Measurements from ENCODE around the gene DDOST.
"Not testable (repeated sequence)": the region's sequence is repeated elsewhere in the genome, so short reads cannot be mapped to it uniquely, and the experiment has no call there.

Gene DDOST

DNA sequence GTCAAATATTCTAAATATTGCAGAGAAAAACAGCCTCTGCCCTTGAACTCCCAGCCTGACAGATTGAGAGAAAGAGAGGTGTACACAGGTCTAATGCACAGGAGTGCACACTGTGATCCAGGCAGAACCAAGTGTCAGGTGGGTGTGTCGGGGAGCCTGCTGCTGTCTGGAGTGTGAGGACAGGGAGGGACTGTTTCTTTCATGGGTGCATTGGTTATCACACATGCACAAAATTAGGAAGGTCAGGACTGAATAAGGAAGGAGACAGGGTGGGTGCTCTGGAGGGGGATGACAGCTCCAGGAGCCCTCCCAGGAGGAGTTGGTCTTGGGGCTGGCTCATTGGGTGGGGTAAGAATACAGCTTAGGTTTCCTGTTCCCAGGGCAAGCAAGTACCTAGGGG is 41.2 kb downstream of the DDOST start:
- DNase-seq: no peak

DNA sequence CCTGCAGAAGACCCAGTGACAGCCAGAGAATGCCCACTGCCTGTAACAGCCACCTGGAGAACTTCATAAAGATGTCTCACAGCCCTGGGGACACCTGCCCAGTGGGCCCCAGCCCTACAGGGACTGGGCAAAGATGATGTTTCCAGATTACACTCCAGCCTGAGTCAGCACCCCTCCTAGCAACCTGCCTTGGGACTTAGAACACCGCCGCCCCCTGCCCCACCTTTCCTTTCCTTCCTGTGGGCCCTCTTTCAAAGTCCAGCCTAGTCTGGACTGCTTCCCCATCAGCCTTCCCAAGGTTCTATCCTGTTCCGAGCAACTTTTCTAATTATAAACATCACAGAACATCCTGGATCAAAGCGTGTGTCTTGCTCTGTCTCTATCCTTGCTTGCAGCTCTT is 42.6 kb downstream of the DDOST start:
- no peak for DNase-seq

DNA sequence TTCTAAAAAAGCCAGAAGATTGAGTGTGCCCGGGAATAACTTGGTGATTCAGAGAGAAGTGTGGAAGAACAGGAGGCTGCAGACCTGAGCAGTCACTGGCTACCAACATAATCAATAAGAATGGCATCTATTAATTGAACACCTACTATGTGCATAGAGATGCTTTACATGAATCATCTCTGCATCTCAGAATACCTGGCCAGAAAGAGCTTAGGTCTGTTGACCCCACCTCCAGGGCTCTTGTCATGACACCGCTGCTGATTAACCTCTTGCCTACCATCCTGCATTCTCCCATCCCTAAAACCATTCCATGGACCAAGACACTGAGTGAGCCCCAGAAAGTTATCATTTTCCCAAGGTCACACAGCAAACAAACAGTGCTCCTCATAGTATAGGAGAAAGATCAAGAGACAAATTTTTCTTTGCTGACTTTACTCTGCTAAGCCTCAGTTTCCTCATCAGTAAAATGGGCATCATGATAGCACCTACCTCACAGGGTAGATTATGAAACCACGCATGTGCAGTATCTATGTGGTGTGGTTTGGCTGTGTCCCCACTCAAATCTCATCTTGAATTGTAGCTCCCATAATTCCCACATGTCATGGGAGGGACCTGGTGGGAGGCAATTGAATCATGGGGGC is 44.2 kb downstream of the DDOST start:
- no peak for DNase-seq

DNA sequence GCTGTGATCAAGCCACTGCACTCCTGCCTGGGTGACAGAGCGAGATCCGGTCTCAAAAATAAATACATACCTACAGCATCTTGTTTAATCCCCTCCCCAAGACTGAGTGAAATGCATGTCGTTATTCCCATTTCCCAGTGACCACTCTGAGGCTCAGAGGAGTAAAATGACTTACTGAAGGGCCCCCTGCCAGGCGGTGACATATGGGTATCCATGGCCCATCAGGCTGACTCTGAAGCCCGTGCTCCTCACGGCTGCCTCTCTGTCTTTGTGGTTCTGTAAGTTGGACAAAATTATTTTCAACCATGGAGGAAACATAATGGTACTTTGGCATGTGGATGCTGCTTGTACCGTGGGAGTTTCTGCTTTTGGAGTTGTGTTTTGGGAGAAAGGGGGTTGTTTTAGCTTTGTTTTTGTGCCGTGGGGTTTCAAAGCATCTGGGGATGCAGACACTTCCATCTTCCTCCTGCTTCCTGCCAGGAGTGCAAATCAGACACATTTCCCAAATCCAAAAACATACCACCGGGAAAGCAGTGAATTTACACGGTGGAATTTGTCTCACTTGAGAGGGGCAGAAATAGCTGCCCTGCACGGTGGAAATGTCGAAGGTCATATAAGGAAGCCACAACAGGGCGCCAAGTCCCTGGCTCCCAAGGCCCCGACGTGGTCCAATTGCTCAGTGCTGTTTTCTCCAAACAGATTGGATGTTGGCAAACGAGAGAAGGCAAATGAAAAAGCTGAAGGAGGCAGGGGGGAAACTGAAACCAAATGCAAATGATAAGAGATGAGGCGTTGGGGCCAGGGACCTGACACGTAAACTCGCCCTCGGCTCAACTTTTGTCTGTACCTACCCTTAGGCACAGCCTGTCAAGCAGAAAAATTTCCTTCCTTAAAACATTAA is 45.0 kb downstream of the DDOST start:
- DNase-seq: no peak

DNA sequence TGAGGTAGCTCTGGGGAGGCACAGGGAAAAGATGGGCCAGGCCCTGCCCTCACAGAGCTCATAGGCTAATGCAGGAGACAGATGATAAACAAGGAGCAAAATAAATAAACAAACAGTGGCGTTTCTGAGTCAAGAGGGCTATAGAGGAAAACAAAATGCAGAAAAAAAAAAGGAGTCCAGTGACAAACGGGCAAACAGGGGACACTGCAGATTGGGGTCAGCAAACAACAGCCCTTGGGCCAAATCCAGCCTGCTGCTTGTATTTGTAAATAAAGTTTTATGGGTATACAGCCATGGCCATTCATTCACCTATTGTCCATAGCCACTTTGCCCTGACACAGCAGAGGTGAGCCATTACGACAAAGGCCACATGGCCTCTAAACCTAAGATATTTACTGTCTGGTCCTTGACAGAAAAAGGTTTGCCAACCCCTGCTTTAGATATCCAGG is 47.0 kb downstream of the DDOST start:
- DNase-seq: no peak

DNA sequence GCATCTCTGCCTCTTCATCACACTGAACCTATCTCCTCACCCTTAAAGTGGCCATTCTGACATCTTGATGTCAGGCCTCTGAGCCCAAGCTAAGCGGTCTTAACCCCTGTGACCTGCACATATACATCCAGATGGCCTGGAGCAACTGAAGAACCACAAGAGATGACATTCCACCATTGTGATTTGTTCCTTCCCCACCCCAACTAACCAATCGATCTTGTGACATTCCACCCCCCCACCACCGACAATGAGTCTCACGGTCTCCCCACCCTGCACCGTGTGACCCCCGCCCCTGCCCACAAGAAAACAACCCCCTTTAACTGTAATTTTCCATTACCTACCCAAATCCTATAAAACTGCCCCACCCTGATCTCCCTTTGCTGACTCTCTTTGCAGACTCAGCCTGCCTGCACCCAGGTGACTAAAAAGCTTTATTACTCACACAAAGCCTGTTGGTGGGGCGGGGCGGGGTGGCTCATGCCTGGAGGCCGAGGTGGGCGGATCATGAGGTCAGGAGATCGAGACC is 48.9 kb downstream of the DDOST start:
- no peak for DNase-seq

DNA sequence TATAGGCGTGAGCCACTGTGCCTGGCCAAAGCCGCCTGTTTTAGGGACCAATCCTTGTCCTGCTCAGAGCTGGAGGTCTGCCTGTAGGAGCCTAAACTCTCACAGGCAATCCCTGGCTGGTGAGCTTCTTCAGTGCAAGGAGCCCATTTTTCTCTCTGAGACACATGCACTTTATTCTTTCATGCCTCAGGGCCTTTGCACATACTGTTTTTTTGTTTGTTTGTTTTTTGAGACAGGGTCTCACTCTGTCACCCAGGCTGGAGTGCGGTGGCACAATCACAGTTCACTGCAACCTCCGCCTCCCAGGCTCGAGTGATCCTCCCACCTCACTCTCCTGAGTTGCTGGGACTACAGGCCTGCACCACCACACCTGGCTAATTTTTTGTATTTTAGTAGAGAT is 49.5 kb downstream of the DDOST start:
- DNase-seq: no peak

DNA sequence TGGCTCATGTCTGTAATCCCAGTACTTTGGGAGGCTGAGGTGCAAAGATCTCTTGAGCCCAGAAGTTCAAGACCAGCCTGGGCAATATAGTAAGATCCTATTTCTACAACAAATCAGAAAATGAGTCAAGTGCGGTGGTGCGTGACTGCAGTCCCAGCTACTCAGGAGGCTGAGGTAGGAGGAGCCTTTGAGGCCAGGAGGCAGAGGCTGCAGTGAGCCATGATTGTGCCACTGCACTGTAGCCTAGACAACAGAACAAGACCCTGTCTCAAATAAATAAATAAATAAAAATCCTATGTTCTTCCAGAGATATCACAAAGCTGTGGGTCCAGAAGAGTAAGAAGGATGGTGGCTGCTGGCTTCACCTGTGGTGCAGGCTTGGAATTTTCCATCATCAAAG is 50.2 kb downstream of the DDOST start:
- DNase-seq: no peak

DNA sequence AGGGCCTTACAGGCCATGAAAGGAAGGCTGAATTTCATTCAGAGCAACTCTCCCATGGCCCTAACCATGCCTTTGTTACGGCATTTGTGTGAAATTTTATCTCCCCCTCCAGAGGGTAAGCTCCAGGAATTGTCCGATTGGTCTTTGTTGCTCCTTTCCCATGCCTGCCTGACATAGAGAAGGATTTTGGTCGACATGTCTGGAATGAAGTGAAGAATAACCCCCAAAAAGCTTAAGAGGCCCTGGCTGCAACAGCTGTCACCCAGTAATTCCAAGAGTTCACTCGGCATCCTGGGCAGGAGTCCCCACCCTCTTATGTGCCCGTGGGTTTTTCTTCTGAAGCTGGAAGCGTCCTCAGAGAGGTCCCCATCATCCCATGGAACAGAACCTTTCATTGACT is 51.6 kb downstream of the DDOST start:
- no peak for DNase-seq

DNA sequence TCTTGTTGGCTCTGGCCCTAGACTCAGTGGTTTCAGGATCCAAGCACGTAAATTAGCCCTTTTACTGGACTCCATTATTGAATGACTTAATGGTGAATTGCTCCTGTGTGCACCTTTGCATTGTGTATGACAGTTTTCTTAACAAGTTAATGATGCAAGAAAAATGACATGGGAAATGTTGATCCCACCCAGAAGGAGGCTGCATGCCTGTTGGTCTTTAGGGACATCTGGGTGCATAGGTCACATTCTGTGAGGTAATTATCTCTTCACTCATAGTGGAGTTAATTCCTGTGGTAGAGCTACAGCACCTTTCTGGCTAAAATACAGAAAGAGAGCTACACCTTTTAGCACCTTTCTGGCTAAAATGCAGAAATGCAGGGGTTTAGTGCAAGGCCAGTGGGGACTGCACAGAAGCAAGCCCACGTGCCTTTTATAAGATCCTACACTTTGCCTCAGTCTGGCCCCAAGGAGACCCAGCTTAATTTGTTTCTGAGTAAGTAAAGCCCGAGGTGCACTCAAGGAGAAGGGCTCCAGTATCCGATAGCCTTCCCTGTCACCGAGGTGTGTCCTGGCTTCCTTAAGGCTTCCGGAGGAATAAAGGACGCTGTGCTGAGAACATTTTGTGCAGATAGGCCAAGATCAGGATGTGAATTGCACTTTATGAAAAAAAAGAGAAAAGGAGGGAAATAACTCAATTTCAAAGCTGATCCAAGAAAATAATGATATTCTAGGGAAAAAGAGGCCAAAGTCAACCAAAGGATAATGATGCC is 54.2 kb downstream of the DDOST start:
- not testable (repeated sequence) for DNase-seq

DNA sequence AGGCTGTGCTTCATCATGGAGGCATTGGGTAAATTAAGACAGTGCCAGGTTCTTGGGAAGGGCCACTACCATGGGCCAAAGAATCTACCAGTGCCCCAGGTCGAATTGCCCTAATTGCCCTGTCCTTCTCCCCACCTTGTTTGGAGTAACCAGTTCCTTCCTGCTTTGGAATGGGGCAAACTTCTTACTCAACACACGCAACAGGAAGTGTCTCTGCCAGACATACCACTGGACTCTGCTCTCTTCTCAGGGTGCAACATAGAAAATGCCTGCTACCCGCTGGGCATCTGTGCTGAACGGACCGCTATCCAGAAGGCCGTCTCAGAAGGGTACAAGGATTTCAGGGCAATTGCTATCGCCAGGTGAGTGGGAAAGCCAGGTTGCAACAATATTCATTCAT is 56.5 kb downstream of the DDOST start:
- no peak for DNase-seq

DNA sequence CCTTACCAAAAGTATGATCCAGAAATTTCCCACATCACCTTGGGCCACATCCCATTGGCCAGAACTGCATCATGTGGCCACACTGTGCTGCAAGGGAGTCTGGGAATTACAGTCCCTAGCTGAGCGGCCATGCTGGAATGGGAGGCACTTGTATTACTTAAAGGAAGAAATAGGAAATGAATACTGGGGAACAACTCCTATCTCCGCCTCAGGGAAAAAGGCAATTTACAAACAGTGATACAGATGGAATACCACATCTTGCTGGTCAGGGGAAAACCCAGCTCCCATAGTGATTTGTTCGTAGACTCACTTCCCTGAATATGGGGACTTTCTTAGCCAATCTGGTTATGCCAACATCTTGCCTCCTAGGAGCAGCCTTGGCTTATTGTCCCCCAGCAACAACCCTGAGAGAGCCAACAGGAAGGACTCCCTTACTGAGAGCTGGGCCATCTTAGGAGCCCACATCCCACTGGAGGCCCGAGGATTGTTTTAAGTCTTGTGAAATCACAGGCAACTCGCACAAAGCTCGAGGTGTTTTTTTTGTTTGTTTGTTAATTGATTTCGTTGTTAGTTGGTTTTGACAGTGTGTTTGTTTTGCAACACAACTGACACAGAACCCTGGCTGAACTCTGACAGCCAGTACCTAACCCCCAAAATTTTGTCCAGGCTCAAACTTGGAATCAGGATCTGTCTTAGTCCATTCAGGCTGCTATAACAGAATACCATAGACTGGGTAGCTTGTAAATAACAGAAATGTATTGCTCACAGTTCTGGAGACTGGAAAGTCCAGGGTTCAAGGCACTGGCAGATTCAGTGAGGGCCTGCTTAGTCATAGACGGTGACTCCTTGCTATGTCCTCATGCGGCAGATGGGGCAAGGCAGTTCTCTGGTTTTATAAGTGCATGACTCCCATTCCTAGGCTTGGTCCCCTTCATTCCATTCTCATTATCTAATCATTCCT is 57.4 kb downstream of the DDOST start:
- DNase-seq: peak; percentile 52

DNA sequence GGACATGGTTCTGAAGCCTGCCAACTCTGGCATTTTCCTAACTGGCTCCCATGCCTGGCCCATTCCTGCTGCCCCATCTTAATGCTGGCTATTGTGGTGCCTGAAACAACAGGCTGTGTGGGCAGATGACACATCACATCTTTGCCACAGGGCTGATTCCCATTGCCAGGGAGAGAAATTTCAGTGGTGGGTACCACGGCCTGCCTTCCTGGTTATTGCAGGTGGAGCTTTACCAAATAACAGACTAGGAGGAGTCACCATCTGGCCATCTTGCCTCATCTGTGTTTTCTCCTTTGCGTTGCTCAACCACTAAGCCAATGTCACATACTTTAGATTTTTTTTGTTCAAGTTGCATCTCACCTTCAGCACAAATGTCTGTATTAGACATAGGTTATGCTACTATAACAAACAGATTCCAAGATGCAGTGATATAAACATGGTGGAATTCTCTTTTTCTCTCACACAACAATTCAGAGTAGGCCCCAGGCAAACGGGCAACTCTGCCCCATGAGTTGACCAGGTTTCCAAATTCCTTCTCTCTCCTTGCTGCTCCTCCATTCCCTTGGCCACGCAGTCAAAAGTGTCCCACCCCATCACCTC is 58.2 kb downstream of the DDOST start:
- DNase-seq: no peak
